ENCODE measurements around the gene MYO1H. TPM values are rescaled to one million over a fixed set of nuclear protein-coding genes. Genes with fewer than 3 reads are reported as not detected.
A peak's percentile ranks its signal among the peaks of the same experiment; 100 is the strongest.

The MYO1H gene
- total and polyA plus RNA-seq, 2 of the 13 experiments (the other 11 are each of a cell fraction or from before 2014, with no cell fraction given), result not detected

GRCh38 chr12:109432842-109433304 lies 85.2 kb downstream of the MYO1H start (continued):
- TF ChIP-seq ZNF234 (CRISPR knock-in tag; conservative IDR thresholded peaks at IDR 0.05) (no peak), KLF12 (CRISPR knock-in tag; IDR thresholded peaks at IDR 0.05; ENCODE audit: borderline replicate concordance) (no peak), KDM5B (CRISPR knock-in tag; IDR thresholded peaks at IDR 0.05; ENCODE audit: borderline replicate concordance) (no peak), RAD21 (CRISPR knock-in tag; IDR thresholded peaks at IDR 0.05) (peak; percentile 32; the same call in 1 of the 2 replicates), ERF (CRISPR knock-in tag; IDR thresholded peaks at IDR 0.05) (no peak), XRCC5 (optimal IDR thresholded peaks at IDR 0.05; ENCODE audit: low read length) (peak; percentile 90), ZHX2 (IDR thresholded peaks at IDR 0.05; ENCODE audit: low read depth) (0 out of 2 replicates have a peak, but pooled peaks have one; percentile 25), ZHX2 (CRISPR knock-in tag; IDR thresholded peaks at IDR 0.05; ENCODE audit: borderline replicate concordance) (no peak), SMAD1 (CRISPR knock-in tag; IDR thresholded peaks at IDR 0.05; ENCODE audit: borderline replicate concordance, low read depth) (no peak), CAMTA2 (CRISPR knock-in tag; IDR thresholded peaks at IDR 0.05; ENCODE audit: borderline replicate concordance) (no peak), STAT5B (CRISPR knock-in tag; IDR thresholded peaks at IDR 0.05) (no peak), ZZZ3 (CRISPR knock-in tag; IDR thresholded peaks at IDR 0.05; ENCODE audit: borderline replicate concordance) (no peak), MAZ (IDR thresholded peaks at IDR 0.05; ENCODE audit: borderline replicate concordance, low read depth, low read length) (no peak), MAZ (CRISPR knock-in tag; IDR thresholded peaks at IDR 0.05; ENCODE audit: low read depth) (no peak), TFAP4 (IDR thresholded peaks at IDR 0.05; ENCODE audit: borderline replicate concordance, low read depth) (peak; percentile 34; the same call in 1 of the 2 replicates), STAG1 (CRISPR knock-in tag; IDR thresholded peaks at IDR 0.05) (peak; percentile 68), YEATS4 (CRISPR knock-in tag; IDR thresholded peaks at IDR 0.05; ENCODE audit: borderline replicate concordance) (no peak), HCFC1 (IDR thresholded peaks at IDR 0.05; ENCODE audit: low read depth, low read length) (no peak), NR2C2 (CRISPR knock-in tag; IDR thresholded peaks at IDR 0.05; ENCODE audit: borderline replicate concordance) (no peak), ZNF644 (CRISPR knock-in tag; IDR thresholded peaks at IDR 0.05; ENCODE audit: low read depth) (no peak), ZNF33A (CRISPR knock-in tag; IDR thresholded peaks at IDR 0.05; ENCODE audit: borderline replicate concordance) (no peak), ZNF766 (CRISPR knock-in tag; IDR thresholded peaks at IDR 0.05; ENCODE audit: borderline replicate concordance) (no peak), SAP130 (CRISPR knock-in tag; IDR thresholded peaks at IDR 0.05; ENCODE audit: low read depth) (0 out of 2 replicates have a peak, but pooled peaks have one; percentile 18), ELF1 (CRISPR knock-in tag; IDR thresholded peaks at IDR 0.05) (no peak), NAIF1 (CRISPR knock-in tag; IDR thresholded peaks at IDR 0.05; ENCODE audit: borderline replicate concordance) (no peak), ARID2 (CRISPR knock-in tag; IDR thresholded peaks at IDR 0.05; ENCODE audit: borderline replicate concordance) (no peak), HDAC6 (IDR thresholded peaks at IDR 0.05; ENCODE audit: low read depth, low read length) (no peak)

All from HepG2 (cell line).